ENCODE results near the gene YOD1.

- TF ChIP-seq CTCF (IDR thresholded peaks at IDR 0.05; ENCODE audit: low read depth, low read length, poor library complexity, severe bottlenecking) (no peak), EZH2phosphoT487 (IDR thresholded peaks at IDR 0.05; ENCODE audit: borderline replicate concordance, low read length) (no peak)
These were observed 38.0 kb upstream of the YOD1 start, which contains the start of gene C4BPB for GRCh38 chr1:207088701-207089626.

Measured in DOHH2 (cell line).